Measurements from ENCODE around the gene NAXD. TPM values are rescaled to one million over a fixed set of nuclear protein-coding genes. Genes with fewer than 3 reads are reported as not detected.

NAXD gene
- total RNA-seq, 3 donors from 2014 or later, result 23.4 to 34.8 (median 32.1) TPM

GRCh38 chr13:110684388-110685056, 69.2 kb downstream of the NAXD start:
- no peaks in the 10 kb centered on the region for H3K36me3 ChIP-seq
- H3K4me3 ChIP-seq, result no peak overlapping the region
- H3K27me3 ChIP-seq, result no peaks in the 10 kb centered on the region
- H3K4me1 ChIP-seq, result no peaks in the 10 kb centered on the region
- H3K9me3 ChIP-seq, result no peaks in the 10 kb centered on the region
- no peak for DNase-seq (ENCODE audit: low spot score in 2 of 2)
- TF ChIP-seq CTCF (IDR thresholded peaks at IDR 0.05) (no peak), POLR2A (IDR thresholded peaks at IDR 0.05) (no peak), POLR2AphosphoS5 (IDR thresholded peaks at IDR 0.05) (no peak)
- H3K27ac ChIP-seq, result no peak overlapping the region
- intact Hi-C loops (cut with DNase I; ENCODE audit: low total_unique reads), result no loop called here

- Histone ChIP-seq H3K4me3 (no peak overlapping the region), H3K9me3 (no peaks in the 10 kb centered on the region), H3K27ac (no peak overlapping the region), H3K36me3 (no peaks in the 10 kb centered on the region), H3K27me3 (no peaks in the 10 kb centered on the region), H3K4me1 (no peaks in the 10 kb centered on the region)
- DNase-seq (ENCODE audit: low spot score in 2 of 2), result no peak
- intact Hi-C loops (cut with DNase I; ENCODE audit: low total_unique reads), result no loop called here
- TF ChIP-seq POLR2AphosphoS5 (IDR thresholded peaks at IDR 0.05) (no peak), POLR2A (IDR thresholded peaks at IDR 0.05) (no peak), CTCF (IDR thresholded peaks at IDR 0.05) (no peak)
Observed at GRCh38 chr13:110685305-110686020, 70.1 kb downstream of the NAXD start.

GRCh38 chr13:110687736-110688135, 72.4 kb downstream of the NAXD start:
- no peaks in the 10 kb centered on the region for H3K36me3 ChIP-seq
- intact Hi-C loops (cut with DNase I; ENCODE audit: low total_unique reads), result no loop called here

GRCh38 chr13:110689041-110689440, 73.7 kb downstream of the NAXD start:
- Histone ChIP-seq H3K36me3 (no peaks in the 10 kb centered on the region), H3K9me3 (no peaks in the 10 kb centered on the region), H3K27me3 (no peaks in the 10 kb centered on the region), H3K4me3 (no peak overlapping the region), H3K27ac (no peak overlapping the region), H3K4me1 (no peaks in the 10 kb centered on the region)
- TF ChIP-seq POLR2AphosphoS5 (IDR thresholded peaks at IDR 0.05), result no peak
- TF ChIP-seq POLR2A (IDR thresholded peaks at IDR 0.05), result no peak
- no peak for TF ChIP-seq CTCF (IDR thresholded peaks at IDR 0.05)
- intact Hi-C loops (cut with DNase I; ENCODE audit: low total_unique reads), result no loop called here
- no peak for DNase-seq (ENCODE audit: low spot score in 2 of 2)

More at GRCh38 chr13:110687736-110688135, 72.4 kb downstream of the NAXD start:
- H3K4me1 ChIP-seq, result no peaks in the 10 kb centered on the region
- no peak overlapping the region for H3K4me3 ChIP-seq
- no peaks in the 10 kb centered on the region for H3K27me3 ChIP-seq
- no peak overlapping the region for H3K27ac ChIP-seq
- H3K9me3 ChIP-seq, result no peaks in the 10 kb centered on the region
- DNase-seq (ENCODE audit: low spot score in 2 of 2), result no peak
- TF ChIP-seq POLR2AphosphoS5 (IDR thresholded peaks at IDR 0.05) (no peak), CTCF (IDR thresholded peaks at IDR 0.05) (no peak), POLR2A (IDR thresholded peaks at IDR 0.05) (no peak)

Other genes starting within 250 kb of the NAXD start
- 10 to 100 TPM; 25.8 to 33.4 (median 30.0) TPM for gene RAB20, start 53.8 kb upstream of the NAXD start, total RNA-seq
- 10 to 100 TPM; 59.8 to 79.8 (median 61.6) TPM for gene CARS2, start 90.6 kb downstream of the NAXD start, total RNA-seq
- 10 to 100 TPM; 21.0 to 26.1 (median 26.1) TPM for gene ING1, start 98.2 kb downstream of the NAXD start, total RNA-seq